Panc1 (cell line): ENCODE results near the gene KRTAP5-6. TPM values are rescaled to one million over a fixed set of nuclear protein-coding genes. Genes with fewer than 3 reads are reported as not detected.

Source experiments
- ATAC-seq: fragments of 200-7000 bp; cut with Tn5 transposase; 2 replicates; pipeline ENCODE4 v1.9.1; 2020; ENCODE audit warnings: mild to moderate bottlenecking, moderate library complexity
- BruUV-seq: library from RNA; stranded (reverse); fragments of 400-500 nt; replicated peaks from 2 replicates; lab custom pipeline; 2021; lab: Mats Ljungman, UMichigan
- CTCF ChIA-PET: fragments of 300-600 bp; sonication (Branson Sonifier 250); formaldehyde crosslinking; loops from one replicate; lab custom pipeline; 2022; ENCODE audit warnings: antibody characterized with exemption; lab: Charles Lee
- POLR2A ChIA-PET: fragments of 300-600 bp; sonication (Branson Sonifier 250); formaldehyde crosslinking; loops from one replicate; lab custom pipeline; 2022; ENCODE audit warnings: antibody characterized with exemption; lab: Charles Lee
- DNase-seq: peaks from one replicate; pipeline ENCODE4 v3.0.0-alpha.2; 2010; ENCODE audit warnings: low read depth, low spot score
- H3K27ac ChIP-seq: 2 replicates; pipeline ENCODE4 v1.5.1; 2011; ENCODE audit warnings: mild to moderate bottlenecking, low read length, inconsistent platforms
- H3K27me3 ChIP-seq: fragments of 200-500 bp; sonication (Bioruptor generic); 2 replicates; pipeline ENCODE4 v1.6.0; 2014; ENCODE audit warnings: low read length, inconsistent platforms; ENCODE audit not compliant: control insufficient read depth, insufficient read depth
- H3K36me3 ChIP-seq: fragments of 200-500 bp; sonication (Bioruptor generic); 2 replicates; pipeline ENCODE4 v1.5.1; 2014; ENCODE audit warnings: inconsistent platforms, mild to moderate bottlenecking, low read length, moderate library complexity; ENCODE audit not compliant: control insufficient read depth, insufficient read depth
- H3K4me1 ChIP-seq: 2 replicates; pipeline ENCODE4 v1.5.1; 2011; ENCODE audit warnings: inconsistent platforms, mild to moderate bottlenecking, low read length, moderate library complexity; ENCODE audit not compliant: control insufficient read depth, insufficient read depth
- H3K4me3 ChIP-seq, 2 experiments: 2 replicates each; pipeline ENCODE4 v1.5.1; 2011 to 2012; ENCODE audit warnings: low read depth in 2 of 2, low read length in 2 of 2, mild to moderate bottlenecking in 2 of 2, inconsistent platforms in 1 of 2, moderate library complexity in 1 of 2
- H3K9me3 ChIP-seq: fragments of 200-500 bp; sonication (Bioruptor generic); 2 replicates; pipeline ENCODE4 v1.5.1; 2014; ENCODE audit warnings: low read depth, mild to moderate bottlenecking, inconsistent platforms, low read length, moderate library complexity; ENCODE audit not compliant: control insufficient read depth, insufficient read depth
- CTCF ChIP-seq: fragments of 450-650 bp; IDR thresholded peaks from 2 replicates; pipeline ENCODE4 v1.5.1; 2017; ENCODE audit warnings: mild to moderate bottlenecking
- POLR2AphosphoS5 ChIP-seq: IDR thresholded peaks from 2 replicates; pipeline ENCODE4 v1.6.1; 2012; ENCODE audit warnings: mild to moderate bottlenecking, low read depth, low read length, moderate library complexity
- REST ChIP-seq, 2 experiments: IDR thresholded peaks; 2 replicates each; pipeline ENCODE4 v1.6.1; 2011 to 2012; ENCODE audit warnings: low read depth in 2 of 2, control low read depth in 1 of 2, low read length in 1 of 2, mild to moderate bottlenecking in 1 of 2, moderate library complexity in 1 of 2; ENCODE audit not compliant: insufficient read depth in 1 of 2
- SIN3A ChIP-seq: IDR thresholded peaks from 2 replicates; pipeline ENCODE4 v1.6.1; 2012; ENCODE audit warnings: low read depth, mild to moderate bottlenecking, low read length, moderate library complexity, borderline replicate concordance; ENCODE audit not compliant: insufficient read depth
- TCF7L2 ChIP-seq: IDR thresholded peaks from 2 replicates; pipeline ENCODE4 v1.6.1; 2011; ENCODE audit warnings: mild to moderate bottlenecking, low read depth, low read length, inconsistent platforms
- in situ Hi-C: cut with HindIII; loops from 2 replicates; pipeline ENCODE4 v1.10.0; 2016; ENCODE audit warnings: low sequenced_read_pairs, low pct_unique_long_range_greater_than_20kb
- intact Hi-C: fragments of 100-400 bp; cut with micrococcal nuclease; formaldehyde crosslinking; loops from one replicate; pipeline ENCODE4 v1.10.0; 2022; ENCODE audit not compliant: unreplicated experiment
- total RNA-seq: library from RNA; stranded (reverse); gene quantifications from one replicate; pipeline ENCODE4 v1.2.1, GENCODE V29; 2021; ENCODE audit not compliant: unreplicated experiment

KRTAP5-6 gene
- total RNA-seq, 1 experiment from 2014 or later = not detected

GRCh38 chr11:1742869-1743584, 46.0 kb downstream of the KRTAP5-6 start:
- ChIA-PET POLR2A (no interaction called here), CTCF (no interaction called here)
- no peak overlapping the region for H3K4me3 ChIP-seq
- in situ Hi-C loops (no loop called here), intact Hi-C loops (no loop called here)
- ATAC-seq (no peak), DNase-seq (no peak)
- no peaks in the 10 kb centered on the region for H3K36me3 ChIP-seq
- TF ChIP-seq TCF7L2 (no peak), REST (IDR thresholded peaks at IDR 0.05; ENCODE audit: insufficient read depth in 1 of 2, low read depth in 2 of 2, low read length in 1 of 2) (no peak), SIN3A (no peak), POLR2AphosphoS5 (no peak), CTCF (no peak)
- H3K27me3 ChIP-seq = no peaks in the 10 kb centered on the region; the same call in 1 of the 2 replicates
- H3K27ac ChIP-seq = no peak overlapping the region
- H3K4me1 ChIP-seq = no peaks in the 10 kb centered on the region
- BruUV-seq = no TSS peak
- peaks cover under 1% of the 10 kb centered on the region; the same call in 1 of the 2 replicates for H3K9me3 ChIP-seq

- Histone ChIP-seq H3K27me3 (no peaks in the 10 kb centered on the region; the same call in 1 of the 2 replicates), H3K4me1 (no peaks in the 10 kb centered on the region), H3K9me3 (no peaks in the 10 kb centered on the region), H3K4me3 (no peak overlapping the region), H3K27ac (no peak overlapping the region), H3K36me3 (no peaks in the 10 kb centered on the region)
- in situ Hi-C loops = no loop called here
- ChIA-PET CTCF (interaction anchor here (0.6 to 1.2 kb wide), 2 partner anchors 50 to 676 kb away, joined by 3 to 4 read pairs; no protein-coding TSS in a partner anchor), POLR2A (no interaction called here)
- TF ChIP-seq TCF7L2 = no peak
- TF ChIP-seq SIN3A = no peak
- no peak for TF ChIP-seq REST (IDR thresholded peaks at IDR 0.05; ENCODE audit: insufficient read depth in 1 of 2, low read depth in 2 of 2, low read length in 1 of 2)
- peak; percentile 75 for TF ChIP-seq POLR2AphosphoS5
- no peak for TF ChIP-seq CTCF
- intact Hi-C loops = no loop called here
- ATAC-seq (no peak), DNase-seq (no peak)
- BruUV-seq = no TSS peak
Measured at GRCh38 chr11:1743585-1744136, 46.7 kb downstream of the KRTAP5-6 start.
